HepG2 (cell line): ENCODE results near the gene TECTB. TPM values are rescaled to one million over a fixed set of nuclear protein-coding genes. Genes with fewer than 3 reads are reported as not detected.

Experiments
- ATAC-seq: fragments of 200-7000 bp; cut with Tn5 transposase; 3 replicates; pipeline ENCODE4 v1.9.1; 2020; ENCODE audit warnings: mild to moderate bottlenecking, moderate library complexity
- BruUV-seq: library from RNA; stranded (reverse); fragments of 400-500 nt; replicated peaks from 2 replicates; lab custom pipeline; 2021; lab: Mats Ljungman, UMichigan
- CTCF ChIA-PET: fragments of 300-600 bp; formaldehyde crosslinking; extraction: SDS; loops from one replicate; lab custom pipeline; 2021; ENCODE audit warnings: low total read pairs, inconsistent platforms, low intra/inter-chr PET ratio; lab: Yijun Ruan, JAX
- POLR2A ChIA-PET: fragments of 350-600 bp; sonication (Branson Sonifier 250); formaldehyde crosslinking; loops from one replicate; lab custom pipeline; 2020; ENCODE audit warnings: antibody characterized with exemption, inconsistent platforms; lab: Yijun Ruan, JAX
- DNase-seq: peaks from one replicate; pipeline ENCODE4 v3.0.0-alpha.2; 2015; ENCODE audit warnings: low spot score
- FAIRE-seq: peaks from 3 replicates; lab custom pipeline; 2011; peaks lifted over from hg19 to GRCh38; lab: Jason Lieb, UNC
- H2AFZ ChIP-seq: one replicate; pipeline ENCODE4 v1.6.1; 2011; ENCODE audit warnings: low read length, inconsistent platforms
- H3K27ac ChIP-seq: fragments of 300-600 bp; 3 replicates; pipeline ENCODE4 v1.8.0; 2011; ENCODE audit warnings: mixed run types, mild to moderate bottlenecking, mixed read lengths, low read length, inconsistent platforms; ENCODE audit not compliant: insufficient read depth; ENCODE audit errors: extremely low read length
- H3K27me3 ChIP-seq, 2 experiments: fragments of 200-600 bp in 1 of 2; 2 replicates in 1 of 2; 3 replicates in 1 of 2; pipeline versions ENCODE4 v1.6.0 to v1.8.0; 2011; ENCODE audit warnings: low read length in 2 of 2, mild to moderate bottlenecking in 2 of 2, moderate library complexity in 2 of 2, inconsistent platforms in 1 of 2; ENCODE audit not compliant: insufficient read depth in 2 of 2, control insufficient read depth in 1 of 2
- H3K36me3 ChIP-seq, 2 experiments: fragments of 200-600 bp in 1 of 2; replicated peaks in 1 of 2; 2 replicates in 1 of 2; 3 replicates in 1 of 2; pipeline versions ENCODE4 v1.5.1 to v1.8.0; 2011; ENCODE audit warnings: low read length in 2 of 2, inconsistent platforms in 1 of 2; ENCODE audit not compliant: insufficient read depth in 2 of 2, control insufficient read depth in 1 of 2
- H3K4me1 ChIP-seq: 2 replicates; pipeline ENCODE4 v1.5.1; 2012; ENCODE audit warnings: low read length, inconsistent platforms; ENCODE audit not compliant: insufficient read depth
- H3K4me2 ChIP-seq: 2 replicates; pipeline ENCODE4 v1.6.0; 2011; ENCODE audit warnings: low read depth, low read length, inconsistent platforms
- H3K4me3 ChIP-seq, 3 experiments: fragments of 200-600 bp in 1 of 3; sonication (generic), shearing (Covaris generic) in 1 of 3; replicated peaks in 1 of 3; 2 replicates each; pipeline ENCODE4 v1.5.1; 2011 to 2016; ENCODE audit warnings: low read length in 3 of 3, inconsistent platforms in 2 of 3, low read depth in 2 of 3, mild to moderate bottlenecking in 2 of 3, control low read depth in 1 of 3, mixed read lengths in 1 of 3; ENCODE audit not compliant: insufficient read depth in 1 of 3
- H3K79me2 ChIP-seq: one replicate; pipeline ENCODE4 v1.6.1; 2011; ENCODE audit warnings: low read length, inconsistent platforms; ENCODE audit not compliant: insufficient read depth
- H3K9ac ChIP-seq: 2 replicates; pipeline ENCODE4 v1.6.0; 2011; ENCODE audit warnings: mild to moderate bottlenecking, low read depth, low read length, inconsistent platforms; ENCODE audit not compliant: insufficient read depth
- H3K9me3 ChIP-seq: 2 replicates; pipeline ENCODE4 v1.5.1; 2012; ENCODE audit warnings: mild to moderate bottlenecking, low read length
- H4K20me1 ChIP-seq: 2 replicates; pipeline ENCODE4 v1.6.0; 2011; ENCODE audit warnings: inconsistent platforms, mild to moderate bottlenecking, low read length, moderate library complexity; ENCODE audit not compliant: insufficient read depth
- CEBPG ChIP-seq: IDR thresholded peaks from 2 replicates; pipeline ENCODE4 v1.6.1; 2016
- PRDM10 ChIP-seq: sonication (generic); formaldehyde crosslinking; IDR thresholded peaks from 2 replicates; pipeline ENCODE4 v1.4.0; 2020; ENCODE audit warnings: low read depth, missing genetic modification reagents
- RCOR2 ChIP-seq: IDR thresholded peaks from 2 replicates; pipeline ENCODE4 v1.6.1; 2016; ENCODE audit warnings: missing biosample characterization, missing genetic modification reagents
- RXRA ChIP-seq: sonication (generic); formaldehyde crosslinking; IDR thresholded peaks from 2 replicates; pipeline ENCODE4 v1.5.1; 2020; ENCODE audit warnings: missing genetic modification reagents
- RXRB ChIP-seq: IDR thresholded peaks from 2 replicates; pipeline ENCODE4 v1.6.1; 2016; ENCODE audit warnings: borderline replicate concordance, missing genetic modification reagents, missing compliant biosample characterization
- ZKSCAN1 ChIP-seq: fragments of 150-350 bp; IDR thresholded peaks from 2 replicates; pipeline ENCODE4 v1.6.1; 2014; ENCODE audit warnings: low read length
- ZMYM3 ChIP-seq: sonication (generic); formaldehyde crosslinking; IDR thresholded peaks from 2 replicates; pipeline ENCODE4 v1.5.1; 2020; ENCODE audit warnings: mild to moderate bottlenecking, missing genetic modification reagents
- ZNF629 ChIP-seq: sonication (generic); formaldehyde crosslinking; conservative IDR thresholded peaks from 2 replicates; pipeline ENCODE4 v1.5.0; 2020; ENCODE audit warnings: missing genetic modification reagents
- ZNF749 ChIP-seq: sonication (generic); formaldehyde crosslinking; IDR thresholded peaks from 2 replicates; pipeline ENCODE4 v1.8.0; 2022; ENCODE audit warnings: mild to moderate bottlenecking, missing genetic modification reagents, moderate library complexity, borderline replicate concordance
- ZXDC ChIP-seq: sonication (generic); formaldehyde crosslinking; IDR thresholded peaks from 2 replicates; pipeline ENCODE4 v1.5.0; 2020; ENCODE audit warnings: mild to moderate bottlenecking, missing genetic modification reagents
- WGBS: methylation state at CpG from one replicate; pipeline ENCODE4 v1.1.6; 2017; ENCODE audit warnings: low lambda C conversion rate; 5-methylcytosine and 5-hydroxymethylcytosine counted together
- in situ Hi-C: cut with HindIII; loops from 2 replicates; pipeline ENCODE4 v1.10.0; 2017; ENCODE audit warnings: low pct_unique_long_range_greater_than_20kb; ENCODE audit not compliant: extremely low pct_ligation_motif_present
- intact Hi-C: fragments of 100-400 bp; cut with micrococcal nuclease; formaldehyde crosslinking; loops from one replicate; pipeline ENCODE4 v1.10.0; 2022; ENCODE audit not compliant: unreplicated experiment
- polyA plus RNA-seq, 8 experiments: library from polyadenylated mRNA; depleted of rRNA in 3 of 8; stranded (reverse) in 7 of 8; unstranded in 1 of 8; fragments of >200 nt; fragmentation: Illumina TruSeq in 4 of 8; extraction: Trizol in 4 of 8; gene quantifications; 2 replicates each; pipeline versions ENCODE4 v1.2.1 to v1.2.3, GENCODE V29; 2011 to 2016; ENCODE audit warnings: low read depth in 4 of 8, missing spikeins in 1 of 8, mixed read lengths in 1 of 8; ENCODE audit not compliant: insufficient read depth in 1 of 8
- total RNA-seq, 5 experiments: library from RNA; depleted of rRNA; stranded (reverse); fragments of >200 nt; fragmentation: Illumina TruSeq; extraction: Trizol; gene quantifications; 2 replicates each; pipeline ENCODE4 v1.2.3, GENCODE V29; 2016; ENCODE audit warnings: low read depth in 1 of 5

The TECTB gene
- total and polyA plus RNA-seq, 2 of the 13 experiments (the other 11 are each of a cell fraction or from before 2014, with no cell fraction given) = 0.78 to 1.8 TPM

GRCh38 chr10:112346774-112347173, 63.6 kb downstream of the TECTB start:
- no peak for TF ChIP-seq ZNF749 (CRISPR knock-in tag)
- TF ChIP-seq ZKSCAN1 = 0 out of 2 replicates have a peak, but pooled peaks have one; percentile 58
- no peak for FAIRE-seq
- Histone ChIP-seq H3K9ac (no peak overlapping the region), H3K36me3 (no peaks in the 10 kb centered on the region), H3K4me1 (peaks cover 40% of the 10 kb centered on the region), H2AFZ (no peak overlapping the region), H3K9me3 (no peaks in the 10 kb centered on the region), H4K20me1 (no peaks in the 10 kb centered on the region), H3K79me2 (no peaks in the 10 kb centered on the region), H3K4me3 (no peak overlapping the region), H3K4me2 (no peak overlapping the region), H3K27me3 (no peaks in the 10 kb centered on the region), H3K27ac (no peak overlapping the region)
- WGBS = 55% methylated on average over 5 of the region's 5 CpGs
- CTCF ChIA-PET = no interaction called here
- in situ Hi-C loops = loop anchor here (25.0 kb wide), 1 partner anchor 91 kb away; the partner anchor contains the start of genes VTI1A and ZDHHC6
- intact Hi-C loops = no loop called here
- no peak for ATAC-seq
- DNase-seq = no peak
- BruUV-seq = no TSS peak
- POLR2A ChIA-PET = no interaction called here

GRCh38 chr10:112347709-112348671, 64.8 kb downstream of the TECTB start:
- H3K4me3 ChIP-seq = no peak overlapping the region
- H3K36me3 ChIP-seq = no peaks in the 10 kb centered on the region
- FAIRE-seq (no peak), DNase-seq (no peak), ATAC-seq (peak; percentile 27; the same call in 2 of the 3 replicates)
- no peaks in the 10 kb centered on the region for H3K79me2 ChIP-seq
- no peak overlapping the region for H3K27ac ChIP-seq
- no peak overlapping the region for H3K9ac ChIP-seq
- H3K4me2 ChIP-seq = peak overlapping the region; percentile 31
- ChIA-PET POLR2A (interaction anchor here (0.7 to 1.3 kb wide), 2 partner anchors 17 to 35 kb away, joined by 3 read pairs; no protein-coding TSS in a partner anchor), CTCF (no interaction called here)
- 15% methylated on average over 12 of the region's 12 CpGs for WGBS
- no peaks in the 10 kb centered on the region for H4K20me1 ChIP-seq
- peaks cover 48% of the 10 kb centered on the region for H3K4me1 ChIP-seq
- BruUV-seq = no TSS peak
- in situ Hi-C loops = loop anchor here (25.0 kb wide), 1 partner anchor 89 kb away; the partner anchor contains the start of genes VTI1A and ZDHHC6
- intact Hi-C loops = no loop called here
- H3K9me3 ChIP-seq = no peaks in the 10 kb centered on the region
- H3K27me3 ChIP-seq = no peaks in the 10 kb centered on the region
- H2AFZ ChIP-seq = peak overlapping the region; percentile 15
- TF ChIP-seq ZXDC (CRISPR knock-in tag) = no peak
- peak; percentile 46; the same call in 1 of the 2 replicates for TF ChIP-seq RXRB (CRISPR knock-in tag)
- no peak for TF ChIP-seq PRDM10 (CRISPR knock-in tag)
- 0 out of 2 replicates have a peak, but pooled peaks have one; percentile 41 for TF ChIP-seq RCOR2 (CRISPR knock-in tag)
- peak; percentile 38; the same call in 1 of the 2 replicates for TF ChIP-seq RXRA
- TF ChIP-seq ZMYM3 (CRISPR knock-in tag) = peak; percentile 88
- peak; percentile 57; the same call in 1 of the 2 replicates for TF ChIP-seq CEBPG (CRISPR knock-in tag)
- TF ChIP-seq ZNF629 (CRISPR knock-in tag) = peak; percentile 95
